PC-3 (cell line): ENCODE results near the gene MMP7.

Experiments
- CTCF ChIP-seq: fragments of 300-600 bp; sonication (generic); conservative IDR thresholded peaks from 2 replicates; pipeline ENCODE4 v1.5.1; 2017; ENCODE audit warnings: antibody characterized with exemption, low read depth, mild to moderate bottlenecking, low read length
- EZH2 ChIP-seq: fragments of 300-600 bp; sonication (generic); IDR thresholded peaks from one replicate; pipeline ENCODE4 v1.6.1; 2017; ENCODE audit warnings: antibody characterized with exemption, mild to moderate bottlenecking, low read length; ENCODE audit not compliant: unreplicated experiment
- EZH2phosphoT487 ChIP-seq: fragments of 300-600 bp; sonication (generic); IDR thresholded peaks from 2 replicates; pipeline ENCODE4 v1.6.1; 2018; ENCODE audit warnings: mild to moderate bottlenecking, antibody characterized with exemption, low read length, borderline replicate concordance

DNA sequence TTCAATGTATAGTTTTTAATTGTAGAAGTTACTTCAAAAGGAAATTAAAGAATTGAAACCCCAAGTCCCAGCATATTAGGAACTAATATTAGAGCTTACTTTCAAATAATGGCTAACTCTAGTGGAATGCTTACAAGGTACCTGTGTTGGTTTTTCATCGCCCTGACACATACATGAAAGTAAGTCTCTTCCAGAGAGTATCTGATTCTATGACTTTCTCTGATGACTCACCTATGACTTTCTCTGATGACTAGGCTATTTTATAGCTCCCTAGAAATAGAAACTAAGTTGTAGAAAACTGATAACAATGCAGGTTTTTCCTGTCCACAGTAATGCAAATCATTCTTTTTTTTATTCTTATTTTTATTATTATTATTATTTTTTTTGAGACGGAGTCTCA, 33.6 kb upstream of the MMP7 start:
- TF ChIP-seq CTCF = no peak
- TF ChIP-seq EZH2phosphoT487 = no peak
- no peak for TF ChIP-seq EZH2
